Breast epithelium (tissue), 3 donors: ENCODE measurements around the gene IGSF3.
"Not testable (repeated sequence)": the region's sequence is repeated elsewhere in the genome, so short reads cannot be mapped to it uniquely, and the experiment has no call there.

Experiments
- CTCF ChIP-seq, 3 donors: fragments of 450-650 bp; IDR thresholded peaks; one replicate each; pipeline ENCODE4 v1.5.1; 2016 to 2017; ENCODE audit warnings: antibody characterized with exemption in 3 of 3, mild to moderate bottlenecking in 3 of 3, moderate library complexity in 3 of 3
- POLR2AphosphoS5 ChIP-seq, 3 donors: sonication (generic); formaldehyde crosslinking; IDR thresholded peaks; one replicate each; pipeline ENCODE4 v1.6.1; 2017; ENCODE audit warnings: antibody characterized with exemption in 3 of 3

GRCh38 chr1:116620392-116620791, 47.1 kb downstream of the IGSF3 start:
- TF ChIP-seq CTCF, POLR2AphosphoS5 (IDR thresholded peaks at IDR 0.05): not testable (repeated sequence)
